A549 (cell line): ENCODE results near the gene IRX5.

Experiments
- CTCF ChIP-seq: fragments of >200 bp; sonication (Bioruptor Twin); formaldehyde crosslinking; IDR thresholded peaks from 3 replicates; pipeline ENCODE4 v1.5.1; 2016
- ESRRA ChIP-seq: fragments of 150-350 bp; IDR thresholded peaks from 2 replicates; pipeline ENCODE4 v1.6.1; 2014; ENCODE audit warnings: mild to moderate bottlenecking, low read length, borderline replicate concordance
- HDAC2 ChIP-seq: fragments of 200-600 bp; sonication (generic); IDR thresholded peaks from 2 replicates; pipeline ENCODE4 v1.6.1; 2016
- POLR2A ChIP-seq: IDR thresholded peaks from 2 replicates; pipeline ENCODE4 v1.6.1; 2012; ENCODE audit warnings: mild to moderate bottlenecking, low read length
- RFX5 ChIP-seq: fragments of 450-650 bp; IDR thresholded peaks from 2 replicates; pipeline ENCODE4 v1.7.1; 2014; ENCODE audit warnings: antibody characterized with exemption, mild to moderate bottlenecking, moderate library complexity

- no peak for TF ChIP-seq CTCF
- TF ChIP-seq POLR2A, result no peak
- TF ChIP-seq HDAC2, result no peak
- no peak for TF ChIP-seq RFX5
- TF ChIP-seq ESRRA, result no peak
Measured at GRCh38 chr16:54911079-54911478, 19.6 kb upstream of the IRX5 start.
